Endothelial cell of umbilical vein (primary cell): ENCODE results near the gene DGKG. TPM values are rescaled to one million over a fixed set of nuclear protein-coding genes. Genes with fewer than 3 reads are reported as not detected.
A peak's percentile ranks its signal among the peaks of the same experiment; 100 is the strongest.

Experiments used
- BruUV-seq: library from RNA; stranded (reverse); fragments of 400-500 nt; replicated peaks from 2 replicates; lab custom pipeline; 2021; lab: Mats Ljungman, UMichigan
- CTCF ChIA-PET: fragments of 300-600, 350-600 bp; sonication (Branson Sonifier 250); formaldehyde crosslinking; loops from one replicate; lab custom pipeline; 2021; ENCODE audit warnings: antibody characterized with exemption, inconsistent platforms; lab: Charles Lee
- POLR2A ChIA-PET: fragments of 300-600, 350-600 bp; sonication (Branson Sonifier 250); formaldehyde crosslinking; loops from one replicate; lab custom pipeline; 2021; ENCODE audit warnings: antibody characterized with exemption, inconsistent platforms; lab: Charles Lee
- DNase-seq: peaks from one replicate; pipeline ENCODE4 v3.0.0-alpha.2; 2011; ENCODE audit warnings: low read depth, low spot score
- FAIRE-seq: peaks from 2 replicates; lab custom pipeline; 2011; peaks lifted over from hg19 to GRCh38; lab: Jason Lieb, UNC
- H2AFZ ChIP-seq: 2 replicates; pipeline ENCODE4 v1.6.0; 2012; ENCODE audit warnings: low read depth, low read length, control low read depth, inconsistent platforms
- H3K27ac ChIP-seq: 2 replicates; pipeline ENCODE4 v1.5.1; 2011; ENCODE audit warnings: low read depth, mild to moderate bottlenecking, control low read depth, low read length, moderate library complexity; ENCODE audit not compliant: insufficient read depth
- H3K27me3 ChIP-seq, 2 experiments: 2 replicates each; pipeline versions ENCODE4 v1.6.0 to v1.6.1; 2011; ENCODE audit warnings: low read length in 2 of 2, mixed read lengths in 1 of 2; ENCODE audit not compliant: control insufficient read depth in 2 of 2, insufficient read depth in 2 of 2
- H3K36me3 ChIP-seq, 2 experiments: 2 replicates in 1 of 2; 3 replicates in 1 of 2; pipeline ENCODE4 v1.5.1; 2011; ENCODE audit warnings: low read length in 2 of 2, mild to moderate bottlenecking in 1 of 2, moderate library complexity in 1 of 2; ENCODE audit not compliant: control insufficient read depth in 2 of 2, insufficient read depth in 2 of 2; ENCODE audit errors: extremely low read depth in 1 of 2
- H3K4me1 ChIP-seq: 3 replicates; pipeline ENCODE4 v1.5.1; 2011; ENCODE audit warnings: mild to moderate bottlenecking, low read length; ENCODE audit not compliant: control insufficient read depth, insufficient read depth; ENCODE audit errors: extremely low read depth
- H3K4me2 ChIP-seq: 2 replicates; pipeline ENCODE4 v1.6.1; 2011; ENCODE audit warnings: low read length, control low read depth, mixed read lengths; ENCODE audit not compliant: insufficient read depth
- H3K4me3 ChIP-seq, 3 experiments: fragments of 200-600 bp in 1 of 3; sonication (generic), shearing (Covaris generic) in 1 of 3; replicated peaks in 1 of 3; 2 replicates each; pipeline ENCODE4 v1.5.1; 2011 to 2016; ENCODE audit warnings: control low read depth in 3 of 3, low read length in 3 of 3, mild to moderate bottlenecking in 2 of 3, inconsistent platforms in 1 of 3, low read depth in 1 of 3, moderate library complexity in 1 of 3; ENCODE audit not compliant: insufficient read depth in 1 of 3
- H3K79me2 ChIP-seq: 2 replicates; pipeline ENCODE4 v1.6.0; 2012; ENCODE audit warnings: low read length, inconsistent platforms; ENCODE audit not compliant: control insufficient read depth, insufficient read depth
- H3K9ac ChIP-seq: replicated peaks from 2 replicates; pipeline ENCODE3; 2011; ENCODE audit warnings: low read length, control low read depth; ENCODE audit not compliant: insufficient read depth; ENCODE audit errors: extremely low read depth
- H3K9me1 ChIP-seq: replicated peaks from 3 replicates; pipeline ENCODE4 v1.6.0; 2011; ENCODE audit warnings: mild to moderate bottlenecking, low read length; ENCODE audit not compliant: control insufficient read depth, insufficient read depth; ENCODE audit errors: extremely low read depth
- H3K9me3 ChIP-seq: replicated peaks from 2 replicates; pipeline ENCODE4 v1.5.1; 2012; ENCODE audit warnings: low read length, inconsistent platforms; ENCODE audit not compliant: control insufficient read depth, insufficient read depth
- H4K20me1 ChIP-seq: replicated peaks from 2 replicates; pipeline ENCODE3; 2011; ENCODE audit warnings: mild to moderate bottlenecking, low read length; ENCODE audit not compliant: control insufficient read depth, insufficient read depth; ENCODE audit errors: extremely low read depth
- EZH2 ChIP-seq: IDR thresholded peaks from 2 replicates; pipeline ENCODE4 v1.6.1; 2012; ENCODE audit warnings: borderline replicate concordance, low read depth, mild to moderate bottlenecking, moderate library complexity, low read length, inconsistent platforms; ENCODE audit not compliant: severe bottlenecking
- GATA2 ChIP-seq: IDR thresholded peaks from 2 replicates; pipeline ENCODE4 v1.7.0; 2011; ENCODE audit warnings: low read depth, mild to moderate bottlenecking, moderate library complexity, mixed read lengths, low read length; ENCODE audit not compliant: insufficient read length, insufficient read depth
- JUN ChIP-seq: IDR thresholded peaks from 2 replicates; pipeline ENCODE4 v1.6.1; 2011; ENCODE audit warnings: borderline replicate concordance, low read depth; ENCODE audit not compliant: insufficient read length, insufficient read depth
- POLR2A ChIP-seq: IDR thresholded peaks from 2 replicates; pipeline ENCODE4 v1.6.1; 2012; ENCODE audit warnings: low read depth, mild to moderate bottlenecking, control low read depth, low read length
- POLR2AphosphoS5 ChIP-seq: IDR thresholded peaks from 2 replicates; pipeline ENCODE4 v1.6.1; 2012; ENCODE audit warnings: low read depth, mild to moderate bottlenecking, control low read depth, low read length, moderate library complexity; ENCODE audit not compliant: insufficient read depth
- dilution Hi-C: fragments of 300-500 bp; cut with MboI; formaldehyde crosslinking; loops from one replicate; pipeline ENCODE4 v1.15.0; 2019; ENCODE audit warnings: low sequenced_read_pairs; ENCODE audit not compliant: extremely low pct_ligation_motif_present
- intact Hi-C: fragments of 100-400 bp; cut with micrococcal nuclease; formaldehyde crosslinking; loops from one replicate; pipeline ENCODE4 v1.10.0; 2022
- polyA plus RNA-seq, 4 experiments: library from polyadenylated mRNA; depleted of rRNA in 3 of 4; stranded (reverse) in 3 of 4; unstranded in 1 of 4; fragments of >200 nt; gene quantifications; 2 replicates each; pipeline versions ENCODE4 v1.2.1 to v1.2.3, GENCODE V29; 2011 to 2012; ENCODE audit warnings: missing spikeins in 1 of 4
- total RNA-seq: library from RNA; stranded (reverse); gene quantifications from 2 replicates; pipeline ENCODE4 v1.2.3, GENCODE V29; 2021
- TF ChIP-seq, protein P1 (sequence below): IDR thresholded peaks from 2 replicates; pipeline ENCODE4 v1.6.1; 2011; ENCODE audit not compliant: insufficient read depth, insufficient read length
- TF ChIP-seq, protein P2 (sequence below), 2 donors: IDR thresholded peaks; 1 replicate in 1 of 2; 2 replicates in 1 of 2; pipeline ENCODE4 v1.5.1; 2011; ENCODE audit warnings: low read length in 2 of 2, mild to moderate bottlenecking in 2 of 2, moderate library complexity in 2 of 2, control low read depth in 1 of 2, inconsistent platforms in 1 of 2, low read depth in 1 of 2; ENCODE audit not compliant: insufficient read depth in 1 of 2; ENCODE audit errors: extremely low read depth in 1 of 2

The DGKG gene
- total and polyA plus RNA-seq, 2 donors (not counting 3 experiments of a cell fraction or from before 2014, with no cell fraction given): not detected

DNA sequence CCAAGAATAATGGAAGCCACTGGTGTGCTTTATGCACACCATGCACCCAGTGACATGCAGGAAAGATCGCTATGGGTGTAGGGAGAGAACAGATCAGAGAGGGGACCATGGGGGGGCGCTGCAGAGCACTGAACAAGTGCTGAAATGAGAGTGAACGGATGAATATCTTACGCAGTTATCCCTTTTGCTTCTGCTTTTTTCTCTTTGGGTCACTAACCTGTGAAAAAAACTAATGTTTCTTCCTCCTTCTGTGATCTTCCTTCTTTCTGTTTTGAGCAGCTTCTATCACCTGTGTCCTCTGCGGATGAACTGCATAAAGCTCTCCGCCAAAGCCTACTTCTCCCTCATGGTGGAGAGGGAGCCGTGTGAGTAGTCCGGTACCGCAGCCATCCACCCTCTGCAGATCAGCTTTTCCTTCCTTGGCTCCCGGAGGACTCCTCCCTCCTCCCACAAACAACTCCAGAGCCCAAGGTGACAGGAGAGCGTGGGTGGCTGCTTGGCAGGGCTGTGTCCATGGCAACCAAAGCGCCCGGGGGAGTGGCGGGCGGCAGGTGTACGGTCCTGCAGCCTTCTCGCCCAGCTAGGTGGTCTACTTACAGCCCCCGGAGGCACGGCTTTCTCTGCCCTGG lies 106.2 kb downstream of the DGKG start:
- CTCF ChIA-PET: interaction anchor here (1.2 kb wide), 1 partner anchor 566 kb away, joined by 3 read pairs; no protein-coding TSS in a partner anchor

More for the DNA sequence above, 106.2 kb downstream of the DGKG start:
- Histone ChIP-seq H3K9ac (no peak overlapping the region), H3K4me3 (no peak overlapping the region), H3K27me3 (peaks cover 2% of the 10 kb centered on the region in 2 experiments), H3K36me3 (no peaks in the 10 kb centered on the region), H3K27ac (no peak overlapping the region), H3K9me3 (no peaks in the 10 kb centered on the region), H3K4me1 (no peaks in the 10 kb centered on the region), H4K20me1 (no peaks in the 10 kb centered on the region), H3K4me2 (no peak overlapping the region), H3K9me1 (no peaks in the 10 kb centered on the region), H2AFZ (no peak overlapping the region), H3K79me2 (no peaks in the 10 kb centered on the region)
- DNase-seq (no peak), FAIRE-seq (no peak)
- no peak for TF ChIP-seq GATA2
- TF ChIP-seq, protein P1, sequence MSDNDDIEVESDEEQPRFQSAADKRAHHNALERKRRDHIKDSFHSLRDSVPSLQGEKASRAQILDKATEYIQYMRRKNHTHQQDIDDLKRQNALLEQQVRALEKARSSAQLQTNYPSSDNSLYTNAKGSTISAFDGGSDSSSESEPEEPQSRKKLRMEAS: no peak
- TF ChIP-seq POLR2A: no peak
- no peak for TF ChIP-seq EZH2
- TF ChIP-seq JUN: no peak
- TF ChIP-seq POLR2AphosphoS5: no peak
- TF ChIP-seq, protein P2, sequence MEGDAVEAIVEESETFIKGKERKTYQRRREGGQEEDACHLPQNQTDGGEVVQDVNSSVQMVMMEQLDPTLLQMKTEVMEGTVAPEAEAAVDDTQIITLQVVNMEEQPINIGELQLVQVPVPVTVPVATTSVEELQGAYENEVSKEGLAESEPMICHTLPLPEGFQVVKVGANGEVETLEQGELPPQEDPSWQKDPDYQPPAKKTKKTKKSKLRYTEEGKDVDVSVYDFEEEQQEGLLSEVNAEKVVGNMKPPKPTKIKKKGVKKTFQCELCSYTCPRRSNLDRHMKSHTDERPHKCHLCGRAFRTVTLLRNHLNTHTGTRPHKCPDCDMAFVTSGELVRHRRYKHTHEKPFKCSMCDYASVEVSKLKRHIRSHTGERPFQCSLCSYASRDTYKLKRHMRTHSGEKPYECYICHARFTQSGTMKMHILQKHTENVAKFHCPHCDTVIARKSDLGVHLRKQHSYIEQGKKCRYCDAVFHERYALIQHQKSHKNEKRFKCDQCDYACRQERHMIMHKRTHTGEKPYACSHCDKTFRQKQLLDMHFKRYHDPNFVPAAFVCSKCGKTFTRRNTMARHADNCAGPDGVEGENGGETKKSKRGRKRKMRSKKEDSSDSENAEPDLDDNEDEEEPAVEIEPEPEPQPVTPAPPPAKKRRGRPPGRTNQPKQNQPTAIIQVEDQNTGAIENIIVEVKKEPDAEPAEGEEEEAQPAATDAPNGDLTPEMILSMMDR (IDR thresholded peaks at IDR 0.05; ENCODE audit: extremely low read depth in 1 of 2, insufficient read depth in 1 of 2, low read depth in 1 of 2, low read length in 2 of 2): peak in 1 of 2 donors; percentile 28
- no TSS peak for BruUV-seq
- dilution Hi-C loops (no loop called here), intact Hi-C loops (loop anchor here (5.0 kb wide), 2 partner anchors 274 to 566 kb away; no protein-coding TSS in a partner anchor)
- POLR2A ChIA-PET: no interaction called here
